IMR-90 (cell line): Measurements from ENCODE around the gene ADM2. TPM values are rescaled to one million over a fixed set of nuclear protein-coding genes. Genes with fewer than 3 reads are reported as not detected.

Experiments used
- ATAC-seq: fragments of 200-7000 bp; cut with Tn5 transposase; 2 replicates; pipeline ENCODE4 v1.9.1; 2020; ENCODE audit warnings: low read depth, mild to moderate bottlenecking, moderate library complexity
- BruUV-seq: library from RNA; stranded (reverse); fragments of 400-500 nt; replicated peaks from 2 replicates; lab custom pipeline; 2021; lab: Mats Ljungman, UMichigan
- CTCF ChIA-PET: fragments of 300-600 bp; formaldehyde crosslinking; extraction: SDS; loops from one replicate; lab custom pipeline; 2021; ENCODE audit warnings: antibody characterized with exemption; lab: Yijun Ruan, JAX
- POLR2A ChIA-PET: fragments of 300-600 bp; sonication (Branson Sonifier 250); formaldehyde crosslinking; loops from one replicate; lab custom pipeline; 2022; ENCODE audit warnings: antibody characterized with exemption; ENCODE audit not compliant: unreplicated experiment; lab: Charles Lee
- DNase-seq: peaks from one replicate; pipeline ENCODE4 v3.0.0; 2013
- H2AFZ ChIP-seq: replicated peaks from 2 replicates; pipeline ENCODE3; 2013; ENCODE audit warnings: low read length, mild to moderate bottlenecking; ENCODE audit not compliant: poor library complexity
- H2AK5ac ChIP-seq: 2 replicates; pipeline ENCODE4 v1.6.1; 2013; ENCODE audit warnings: low read depth, low read length, inconsistent platforms
- H2AK9ac ChIP-seq: replicated peaks from 2 replicates; pipeline ENCODE3; 2013; ENCODE audit warnings: mild to moderate bottlenecking, low read depth, low read length, moderate library complexity; ENCODE audit not compliant: poor library complexity
- H2BK120ac ChIP-seq: 2 replicates; pipeline ENCODE4 v1.6.1; 2013; ENCODE audit warnings: low read depth, low read length, inconsistent platforms
- H2BK15ac ChIP-seq: 3 replicates; pipeline ENCODE4 v1.6.1; 2013; ENCODE audit warnings: low read depth, low read length, inconsistent platforms
- H2BK20ac ChIP-seq: 2 replicates; pipeline ENCODE4 v1.6.1; 2013; ENCODE audit warnings: low read depth, mild to moderate bottlenecking, inconsistent platforms, low read length, moderate library complexity
- H2BK5ac ChIP-seq: 2 replicates; pipeline ENCODE4 v1.6.1; 2013; ENCODE audit warnings: mild to moderate bottlenecking, low read depth, low read length, inconsistent platforms; ENCODE audit not compliant: poor library complexity, severe bottlenecking
- H3K14ac ChIP-seq: replicated peaks from 2 replicates; pipeline ENCODE4 v1.6.1; 2013; ENCODE audit warnings: low read depth, low read length, inconsistent platforms
- H3K18ac ChIP-seq: 2 replicates; pipeline ENCODE4 v1.6.1; 2013; ENCODE audit warnings: low read depth, low read length, control low read depth
- H3K23ac ChIP-seq: 2 replicates; pipeline ENCODE4 v1.6.1; 2013; ENCODE audit warnings: low read depth, low read length, inconsistent platforms
- H3K27ac ChIP-seq: 2 replicates; pipeline ENCODE4 v1.5.1; 2013; ENCODE audit warnings: mild to moderate bottlenecking, control low read depth, low read length; ENCODE audit not compliant: insufficient read depth
- H3K27me3 ChIP-seq: 2 replicates; pipeline ENCODE4 v1.6.1; 2013; ENCODE audit warnings: low read length; ENCODE audit not compliant: control insufficient read depth, insufficient read depth
- H3K36me3 ChIP-seq: 2 replicates; pipeline ENCODE4 v1.6.1; 2013; ENCODE audit warnings: low read length, mixed read lengths; ENCODE audit not compliant: control insufficient read depth, insufficient read depth
- H3K4ac ChIP-seq: 2 replicates; pipeline ENCODE4 v1.6.1; 2013; ENCODE audit warnings: low read depth, low read length, inconsistent platforms
- H3K4me1 ChIP-seq: 2 replicates; pipeline ENCODE4 v1.6.1; 2013; ENCODE audit warnings: low read length, mixed read lengths; ENCODE audit not compliant: control insufficient read depth, insufficient read depth
- H3K4me2 ChIP-seq: 2 replicates; pipeline ENCODE4 v1.6.1; 2013; ENCODE audit warnings: low read depth, mild to moderate bottlenecking, control low read depth, low read length, moderate library complexity
- H3K4me3 ChIP-seq: 2 replicates; pipeline ENCODE4 v1.5.1; 2013; ENCODE audit warnings: low read depth, mild to moderate bottlenecking, control low read depth, low read length, moderate library complexity; ENCODE audit not compliant: insufficient read depth
- H3K56ac ChIP-seq: 2 replicates; pipeline ENCODE4 v1.6.1; 2013; ENCODE audit warnings: low read length, inconsistent platforms; ENCODE audit not compliant: insufficient read depth; ENCODE audit errors: extremely low read depth
- H3K79me1 ChIP-seq, 2 experiments: 2 replicates each; pipeline ENCODE4 v1.6.1; 2013; ENCODE audit warnings: low read length in 2 of 2, inconsistent platforms in 1 of 2, low read depth in 1 of 2
- H3K9ac ChIP-seq: 2 replicates; pipeline ENCODE4 v1.6.1; 2013; ENCODE audit warnings: low read depth, low read length, control low read depth
- H3K9me1 ChIP-seq: 2 replicates; pipeline ENCODE4 v1.6.1; 2013; ENCODE audit warnings: low read length, inconsistent platforms; ENCODE audit not compliant: insufficient read depth
- H3K9me3 ChIP-seq: 2 replicates; pipeline ENCODE4 v1.6.1; 2013; ENCODE audit warnings: low read length; ENCODE audit not compliant: control insufficient read depth, insufficient read depth
- H4K20me1 ChIP-seq: 2 replicates; pipeline ENCODE4 v1.6.1; 2013; ENCODE audit warnings: low read length, inconsistent platforms; ENCODE audit not compliant: insufficient read depth
- H4K5ac ChIP-seq: 2 replicates; pipeline ENCODE4 v1.6.1; 2013; ENCODE audit warnings: mild to moderate bottlenecking, low read depth, low read length, control low read depth
- H4K8ac ChIP-seq, 2 experiments: 2 replicates each; pipeline ENCODE4 v1.6.1; 2013; ENCODE audit warnings: low read depth in 2 of 2, low read length in 2 of 2, control low read depth in 1 of 2, inconsistent platforms in 1 of 2
- H4K91ac ChIP-seq: 2 replicates; pipeline ENCODE4 v1.6.1; 2013; ENCODE audit warnings: low read depth, low read length, inconsistent platforms; ENCODE audit not compliant: insufficient read depth
- BHLHE40 ChIP-seq: fragments of 150-350 bp; IDR thresholded peaks from 2 replicates; pipeline ENCODE4 v1.6.1; 2016; ENCODE audit warnings: mild to moderate bottlenecking, low read depth, low read length
- CTCF ChIP-seq: conservative IDR thresholded peaks from 2 replicates; pipeline ENCODE4 v1.5.1; 2012; ENCODE audit warnings: mild to moderate bottlenecking, low read depth, low read length, improper control_type of control experiment
- RFX5 ChIP-seq: IDR thresholded peaks from 2 replicates; pipeline ENCODE4 v1.8.0; 2012; ENCODE audit warnings: low read depth, mild to moderate bottlenecking, low read length, moderate library complexity
- WGBS, 2 experiments: methylation state at CpG; one replicate each; pipeline versions ENCODE4 v1.1.5 to v1.1.7; 2013; ENCODE audit warnings: missing lambda C conversion rate in 2 of 2; ENCODE audit not compliant: insufficient read length in 1 of 2; ENCODE audit errors: extremely low coverage in 2 of 2; 5-methylcytosine and 5-hydroxymethylcytosine counted together
- dilution Hi-C: fragments of 300-500 bp; cut with HindIII; formaldehyde crosslinking; loops from one replicate; pipeline ENCODE4 v1.14.3; 2018; ENCODE audit warnings: low sequenced_read_pairs; ENCODE audit not compliant: unreplicated experiment
- in situ Hi-C: fragments of 300-500 bp; cut with MboI; formaldehyde crosslinking; loops from 3 replicates; pipeline ENCODE4 v1.14.3; 2019; ENCODE audit warnings: low sequenced_read_pairs, inconsistent platforms, mixed read lengths
- intact Hi-C: fragments of 100-400 bp; cut with micrococcal nuclease; formaldehyde crosslinking; loops from 2 replicates; pipeline ENCODE4 v1.10.0; 2022
- polyA plus RNA-seq, 3 experiments: library from polyadenylated mRNA; depleted of rRNA; stranded (reverse); fragments of >200 nt; gene quantifications; 2 replicates each; pipeline ENCODE4 v1.2.3, GENCODE V29; 2012; ENCODE audit warnings: low replicate concordance in 1 of 3
- total RNA-seq: library from RNA; depleted of rRNA; stranded (reverse); fragments of >200 nt; gene quantifications from 2 replicates; pipeline ENCODE4 v1.2.3, GENCODE V29; 2012

The ADM2 gene
- total and polyA plus RNA-seq, 2 of the 4 experiments (the other 2 are of a cell fraction) = 0.18 to 2.3 TPM

DNA sequence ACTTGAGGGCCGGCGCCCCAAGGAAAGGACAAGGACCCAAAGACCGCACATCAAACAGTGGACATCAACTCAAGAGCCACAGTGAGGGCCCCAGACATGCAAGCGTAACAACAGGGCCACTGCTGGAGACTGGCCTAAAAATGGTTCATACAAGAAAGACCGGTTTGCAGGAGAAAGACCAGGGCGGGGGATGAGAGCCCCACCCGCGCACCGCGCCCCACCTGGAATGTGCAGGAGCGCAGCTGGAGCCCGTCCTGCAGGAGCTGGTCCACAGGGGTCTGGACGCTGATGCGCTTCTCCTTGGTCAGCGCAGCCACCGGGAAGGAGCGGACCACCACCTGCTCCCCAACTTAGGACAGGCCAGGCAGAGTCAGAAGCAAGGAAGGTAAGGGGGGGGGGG is 20.4 kb upstream of the ADM2 start:
- peaks cover 91% of the 10 kb centered on the region for H3K36me3 ChIP-seq

More for the DNA sequence above, 20.4 kb upstream of the ADM2 start:
- CTCF ChIA-PET = no interaction called here
- no peak overlapping the region for H3K23ac ChIP-seq
- POLR2A ChIA-PET = no interaction called here
- H3K4me3 ChIP-seq = no peak overlapping the region
- ATAC-seq (no peak), DNase-seq (no peak)
- no peak overlapping the region for H2BK5ac ChIP-seq
- no peak overlapping the region for H4K5ac ChIP-seq
- no peak overlapping the region for H2AK9ac ChIP-seq
- WGBS, 2 experiments = 100% methylated on average over 3 of the region's 17 CpGs; no CpG with 5 or more reads in 1 of the 2 experiments
- no peak overlapping the region for H3K9ac ChIP-seq
- no peaks in the 10 kb centered on the region for H3K9me3 ChIP-seq
- no peak overlapping the region for H3K27ac ChIP-seq
- no peak overlapping the region for H2BK120ac ChIP-seq
- BruUV-seq = no TSS peak
- TF ChIP-seq CTCF = no peak
- no peak for TF ChIP-seq BHLHE40
- no peak for TF ChIP-seq RFX5
- H4K20me1 ChIP-seq = peaks cover 8% of the 10 kb centered on the region; the same call in 1 of the 2 replicates
- in situ Hi-C loops = no loop called here
- no peaks in the 10 kb centered on the region for H3K9me1 ChIP-seq
- H3K79me1 ChIP-seq = no peaks in the 10 kb centered on the region
- no peak overlapping the region for H2AFZ ChIP-seq
- H3K27me3 ChIP-seq = no peaks in the 10 kb centered on the region
- no peaks in the 10 kb centered on the region for H3K4me1 ChIP-seq
- no peak overlapping the region for H2BK15ac ChIP-seq
- H2BK20ac ChIP-seq = no peak overlapping the region
- no peak overlapping the region for H2AK5ac ChIP-seq
- intact Hi-C loops = no loop called here
- no peak overlapping the region for H4K91ac ChIP-seq
- no peak overlapping the region for H3K4ac ChIP-seq
- no peak overlapping the region for H3K18ac ChIP-seq
- no peak overlapping the region for H3K14ac ChIP-seq
- no peak overlapping the region for H4K8ac ChIP-seq
- no peak overlapping the region for H3K56ac ChIP-seq
- dilution Hi-C loops = no loop called here
- H3K4me2 ChIP-seq = no peak overlapping the region
